HG02763 (cell line): ENCODE data around the gene DNAJC16.
"Not testable (repeated sequence)": the region's sequence is repeated elsewhere in the genome, so short reads cannot be mapped to it uniquely, and the experiment has no call there.

Source experiments
- ATAC-seq: cut with Tn5 transposase; IDR thresholded peaks from one replicate; pipeline ENCODE4 v1.9.1; 2021; ENCODE audit warnings: mild to moderate bottlenecking, moderate library complexity; ENCODE audit not compliant: unreplicated experiment

Gene DNAJC16

GRCh38 chr1:15506831-15507230 is 19.8 kb upstream of the DNAJC16 start:
- no peak for ATAC-seq

- ATAC-seq: no peak
Measured at GRCh38 chr1:15507278-15507677, 19.4 kb upstream of the DNAJC16 start.

GRCh38 chr1:15508700-15509487 is 17.8 kb upstream of the DNAJC16 start:
- no peak for ATAC-seq

GRCh38 chr1:15509586-15509985 is 17.1 kb upstream of the DNAJC16 start:
- no peak for ATAC-seq

- ATAC-seq: no peak
Measured at GRCh38 chr1:15510611-15511405, 15.8 kb upstream of the DNAJC16 start.

- no peak for ATAC-seq
Measured at GRCh38 chr1:15513192-15513591, 13.5 kb upstream of the DNAJC16 start.

- no peak for ATAC-seq
Measured at GRCh38 chr1:15513919-15514318, 12.7 kb upstream of the DNAJC16 start.

GRCh38 chr1:15514557-15514956 is 12.1 kb upstream of the DNAJC16 start:
- ATAC-seq: not testable (repeated sequence)

- no peak for ATAC-seq
Measured at GRCh38 chr1:15515022-15515663, 11.5 kb upstream of the DNAJC16 start.

- no peak for ATAC-seq
Measured at GRCh38 chr1:15519625-15520024, 7.0 kb upstream of the DNAJC16 start.

- not testable (repeated sequence) for ATAC-seq
Measured at GRCh38 chr1:15521206-15521906, 5.3 kb upstream of the DNAJC16 start.

GRCh38 chr1:15522551-15522950 is 4.1 kb upstream of the DNAJC16 start:
- no peak for ATAC-seq

- no peak for ATAC-seq
Measured at GRCh38 chr1:15523104-15524020, 3.3 kb upstream of the DNAJC16 start.

GRCh38 chr1:15524021-15524282 is 2.7 kb upstream of the DNAJC16 start, which contains the start of gene CASP9:
Gene CASP9 (minus strand): TSS chr1:15524215. CDS start chr1:15524200, 15 bp downstream.
- no peak for ATAC-seq

GRCh38 chr1:15524283-15525049 is 2.2 kb upstream of the DNAJC16 start:
- peak; percentile 52 for ATAC-seq

GRCh38 chr1:15525050-15526020 is 1.3 kb upstream of the DNAJC16 start:
- ATAC-seq: no peak

GRCh38 chr1:15526021-15526489 is 593 bp upstream of the DNAJC16 start:
- ATAC-seq: no peak

- ATAC-seq: no peak
Measured at GRCh38 chr1:15531003-15531402, 4.4 kb downstream of the DNAJC16 start.
